ENCODE measurements around the gene TMEM54.

DNA sequence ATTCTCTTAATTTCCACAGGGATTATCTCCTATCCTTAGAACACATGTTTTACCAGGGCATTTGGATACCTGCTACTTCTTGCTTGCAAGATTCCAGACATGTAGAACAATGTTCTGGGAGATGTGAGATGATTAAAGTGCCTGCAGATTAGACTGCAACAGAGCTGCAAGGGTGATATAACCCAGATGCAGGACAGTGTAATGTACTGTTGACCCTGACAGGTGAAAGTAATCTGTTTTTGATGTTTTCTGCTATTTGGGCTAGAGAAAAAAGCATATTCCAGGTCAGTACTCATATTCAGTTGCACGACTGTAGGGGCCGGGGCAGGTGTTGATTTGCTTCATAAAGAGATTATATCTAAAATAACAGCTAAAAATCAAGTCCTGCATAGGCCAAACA lies 27.1 kb upstream of the TMEM54 start:
- TF ChIP-seq, protein P1, sequence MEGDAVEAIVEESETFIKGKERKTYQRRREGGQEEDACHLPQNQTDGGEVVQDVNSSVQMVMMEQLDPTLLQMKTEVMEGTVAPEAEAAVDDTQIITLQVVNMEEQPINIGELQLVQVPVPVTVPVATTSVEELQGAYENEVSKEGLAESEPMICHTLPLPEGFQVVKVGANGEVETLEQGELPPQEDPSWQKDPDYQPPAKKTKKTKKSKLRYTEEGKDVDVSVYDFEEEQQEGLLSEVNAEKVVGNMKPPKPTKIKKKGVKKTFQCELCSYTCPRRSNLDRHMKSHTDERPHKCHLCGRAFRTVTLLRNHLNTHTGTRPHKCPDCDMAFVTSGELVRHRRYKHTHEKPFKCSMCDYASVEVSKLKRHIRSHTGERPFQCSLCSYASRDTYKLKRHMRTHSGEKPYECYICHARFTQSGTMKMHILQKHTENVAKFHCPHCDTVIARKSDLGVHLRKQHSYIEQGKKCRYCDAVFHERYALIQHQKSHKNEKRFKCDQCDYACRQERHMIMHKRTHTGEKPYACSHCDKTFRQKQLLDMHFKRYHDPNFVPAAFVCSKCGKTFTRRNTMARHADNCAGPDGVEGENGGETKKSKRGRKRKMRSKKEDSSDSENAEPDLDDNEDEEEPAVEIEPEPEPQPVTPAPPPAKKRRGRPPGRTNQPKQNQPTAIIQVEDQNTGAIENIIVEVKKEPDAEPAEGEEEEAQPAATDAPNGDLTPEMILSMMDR (IDR thresholded peaks at IDR 0.05) = no peak
- TF ChIP-seq POLR2A (IDR thresholded peaks at IDR 0.05) (no peak), EP300 (IDR thresholded peaks at IDR 0.05) (no peak)
